K562 (cell line): ENCODE results near the gene ZMIZ1.

Experiments
- PURB ChIP-seq: sonication (generic); formaldehyde crosslinking; IDR thresholded peaks from 2 replicates; pipeline ENCODE4 v1.9.0; 2021; ENCODE audit warnings: low read depth, mild to moderate bottlenecking, missing genetic modification reagents
- TF ChIP-seq, protein P1 (sequence below): fragments of 450-650 bp; IDR thresholded peaks from 2 replicates; pipeline ENCODE4 v1.6.1; 2016
- TF ChIP-seq, protein P2 (sequence below), 2 experiments: fragments of 450-650 bp; formaldehyde crosslinking in 1 of 2; IDR thresholded peaks; 2 replicates each; pipeline versions ENCODE4 v1.4.0 to v1.6.1; 2014 to 2020; ENCODE audit warnings: mild to moderate bottlenecking in 2 of 2, borderline replicate concordance in 1 of 2, low read depth in 1 of 2

DNA sequence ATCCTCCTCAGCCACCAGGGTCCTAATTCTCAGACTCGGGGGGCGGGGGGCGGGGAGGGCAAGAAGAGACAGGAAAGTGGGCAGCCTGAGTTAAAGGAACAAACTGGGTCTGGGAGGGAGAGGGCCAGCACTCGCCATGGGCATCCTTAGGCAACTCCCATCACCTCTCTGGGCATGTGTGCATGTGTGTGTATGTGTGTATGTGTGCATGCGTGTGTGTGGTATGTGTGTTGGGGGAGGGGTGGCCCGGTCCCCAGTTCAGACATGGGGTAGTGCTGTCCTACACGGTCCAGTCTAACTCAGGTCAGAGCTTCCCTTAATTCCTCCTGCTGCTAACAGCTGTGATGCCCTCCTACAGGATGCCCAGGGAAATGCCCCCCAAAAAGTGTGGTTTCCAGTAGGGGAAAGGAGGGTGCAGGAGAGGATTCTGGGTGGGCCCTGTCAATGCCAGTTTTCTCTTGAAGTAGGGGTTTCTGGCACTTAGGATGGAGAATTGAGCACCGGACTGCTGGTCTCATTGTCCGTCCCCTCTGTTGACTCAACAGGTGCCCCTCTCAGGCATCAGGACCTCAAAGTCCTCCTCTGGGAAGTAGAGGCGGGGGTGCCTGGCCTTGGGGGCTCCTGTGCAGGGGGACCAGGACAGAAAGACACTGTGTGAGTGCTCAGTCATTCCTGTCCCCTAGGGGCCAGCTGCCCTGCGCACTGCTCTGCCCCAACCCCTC is 15.1 kb upstream of the ZMIZ1 start:
- TF ChIP-seq, protein P1, sequence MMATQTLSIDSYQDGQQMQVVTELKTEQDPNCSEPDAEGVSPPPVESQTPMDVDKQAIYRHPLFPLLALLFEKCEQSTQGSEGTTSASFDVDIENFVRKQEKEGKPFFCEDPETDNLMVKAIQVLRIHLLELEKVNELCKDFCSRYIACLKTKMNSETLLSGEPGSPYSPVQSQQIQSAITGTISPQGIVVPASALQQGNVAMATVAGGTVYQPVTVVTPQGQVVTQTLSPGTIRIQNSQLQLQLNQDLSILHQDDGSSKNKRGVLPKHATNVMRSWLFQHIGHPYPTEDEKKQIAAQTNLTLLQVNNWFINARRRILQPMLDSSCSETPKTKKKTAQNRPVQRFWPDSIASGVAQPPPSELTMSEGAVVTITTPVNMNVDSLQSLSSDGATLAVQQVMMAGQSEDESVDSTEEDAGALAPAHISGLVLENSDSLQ: no peak
- no peak for TF ChIP-seq PURB (CRISPR knock-in tag)
- TF ChIP-seq, protein P2, sequence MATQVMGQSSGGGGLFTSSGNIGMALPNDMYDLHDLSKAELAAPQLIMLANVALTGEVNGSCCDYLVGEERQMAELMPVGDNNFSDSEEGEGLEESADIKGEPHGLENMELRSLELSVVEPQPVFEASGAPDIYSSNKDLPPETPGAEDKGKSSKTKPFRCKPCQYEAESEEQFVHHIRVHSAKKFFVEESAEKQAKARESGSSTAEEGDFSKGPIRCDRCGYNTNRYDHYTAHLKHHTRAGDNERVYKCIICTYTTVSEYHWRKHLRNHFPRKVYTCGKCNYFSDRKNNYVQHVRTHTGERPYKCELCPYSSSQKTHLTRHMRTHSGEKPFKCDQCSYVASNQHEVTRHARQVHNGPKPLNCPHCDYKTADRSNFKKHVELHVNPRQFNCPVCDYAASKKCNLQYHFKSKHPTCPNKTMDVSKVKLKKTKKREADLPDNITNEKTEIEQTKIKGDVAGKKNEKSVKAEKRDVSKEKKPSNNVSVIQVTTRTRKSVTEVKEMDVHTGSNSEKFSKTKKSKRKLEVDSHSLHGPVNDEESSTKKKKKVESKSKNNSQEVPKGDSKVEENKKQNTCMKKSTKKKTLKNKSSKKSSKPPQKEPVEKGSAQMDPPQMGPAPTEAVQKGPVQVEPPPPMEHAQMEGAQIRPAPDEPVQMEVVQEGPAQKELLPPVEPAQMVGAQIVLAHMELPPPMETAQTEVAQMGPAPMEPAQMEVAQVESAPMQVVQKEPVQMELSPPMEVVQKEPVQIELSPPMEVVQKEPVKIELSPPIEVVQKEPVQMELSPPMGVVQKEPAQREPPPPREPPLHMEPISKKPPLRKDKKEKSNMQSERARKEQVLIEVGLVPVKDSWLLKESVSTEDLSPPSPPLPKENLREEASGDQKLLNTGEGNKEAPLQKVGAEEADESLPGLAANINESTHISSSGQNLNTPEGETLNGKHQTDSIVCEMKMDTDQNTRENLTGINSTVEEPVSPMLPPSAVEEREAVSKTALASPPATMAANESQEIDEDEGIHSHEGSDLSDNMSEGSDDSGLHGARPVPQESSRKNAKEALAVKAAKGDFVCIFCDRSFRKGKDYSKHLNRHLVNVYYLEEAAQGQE (IDR thresholded peaks at IDR 0.05; ENCODE audit: borderline replicate concordance): no peak
- TF ChIP-seq, protein P2 (CRISPR knock-in tag; IDR thresholded peaks at IDR 0.05; ENCODE audit: low read depth): no peak
